ENCODE data around the gene CCDC33.

The CCDC33 gene

GRCh38 chr15:74228723-74229081, 7.4 kb upstream of the CCDC33 start:
- no peak for TF ChIP-seq Cebpa-rat (IDR thresholded peaks at IDR 0.05)
- Histone ChIP-seq H3K9ac (no peak overlapping the region), H3K27me3 (no peaks in the 10 kb centered on the region), H3K4me3 (no peak overlapping the region), H3K27ac (no peak overlapping the region), H4K20me1 (no peaks in the 10 kb centered on the region), H3K36me3 (no peaks in the 10 kb centered on the region), H3K4me2 (no peak overlapping the region), H3K9me3 (no peaks in the 10 kb centered on the region), H3K4me1 (no peaks in the 10 kb centered on the region; the same call in 1 of the 2 replicates)

- H3K9ac ChIP-seq = no peak overlapping the region
- H3K27ac ChIP-seq = no peak overlapping the region
- H3K36me3 ChIP-seq = no peaks in the 10 kb centered on the region
- H3K4me1 ChIP-seq = peaks cover 10% of the 10 kb centered on the region
- no peaks in the 10 kb centered on the region for H3K9me3 ChIP-seq
- H3K4me2 ChIP-seq = no peak overlapping the region
- no peaks in the 10 kb centered on the region for H3K27me3 ChIP-seq
- TF ChIP-seq Cebpa-rat (IDR thresholded peaks at IDR 0.05) = no peak
- no peaks in the 10 kb centered on the region for H4K20me1 ChIP-seq
- no peak overlapping the region for H3K4me3 ChIP-seq
Measured at GRCh38 chr15:74229686-74230085, 6.4 kb upstream of the CCDC33 start.

GRCh38 chr15:74231475-74231874, 4.7 kb upstream of the CCDC33 start:
- no peak for TF ChIP-seq Cebpa-rat (IDR thresholded peaks at IDR 0.05)
- no peak overlapping the region for H3K27ac ChIP-seq
- no peak overlapping the region for H3K4me2 ChIP-seq
- no peak overlapping the region for H3K4me3 ChIP-seq
- H3K36me3 ChIP-seq = no peaks in the 10 kb centered on the region
- no peaks in the 10 kb centered on the region for H4K20me1 ChIP-seq
- no peaks in the 10 kb centered on the region for H3K27me3 ChIP-seq
- no peaks in the 10 kb centered on the region for H3K9me3 ChIP-seq
- peaks cover 16% of the 10 kb centered on the region for H3K4me1 ChIP-seq
- H3K9ac ChIP-seq = no peak overlapping the region

- Histone ChIP-seq H3K36me3 (no peaks in the 10 kb centered on the region), H3K9ac (no peak overlapping the region), H3K4me3 (no peak overlapping the region), H3K27ac (no peak overlapping the region), H3K27me3 (no peaks in the 10 kb centered on the region), H3K9me3 (no peaks in the 10 kb centered on the region), H3K4me2 (no peak overlapping the region), H3K4me1 (peaks cover 16% of the 10 kb centered on the region), H4K20me1 (no peaks in the 10 kb centered on the region)
- TF ChIP-seq Cebpa-rat (IDR thresholded peaks at IDR 0.05) = no peak
Measured at GRCh38 chr15:74233373-74233772, 2.8 kb upstream of the CCDC33 start.

GRCh38 chr15:74233851-74234597, 2.1 kb upstream of the CCDC33 start:
- Histone ChIP-seq H3K9ac (no peak overlapping the region), H3K27me3 (no peaks in the 10 kb centered on the region), H3K9me3 (no peaks in the 10 kb centered on the region), H3K36me3 (no peaks in the 10 kb centered on the region), H3K4me3 (no peak overlapping the region), H3K4me2 (peak overlapping the region; percentile 25), H3K27ac (no peak overlapping the region), H3K4me1 (peaks cover 16% of the 10 kb centered on the region), H4K20me1 (no peaks in the 10 kb centered on the region)
- no peak for TF ChIP-seq Cebpa-rat (IDR thresholded peaks at IDR 0.05)

- peak overlapping the region; percentile 25 for H3K4me2 ChIP-seq
- H3K27me3 ChIP-seq = no peaks in the 10 kb centered on the region
- no peaks in the 10 kb centered on the region for H3K36me3 ChIP-seq
- no peak overlapping the region for H3K9ac ChIP-seq
- H3K27ac ChIP-seq = no peak overlapping the region
- no peak for TF ChIP-seq Cebpa-rat (IDR thresholded peaks at IDR 0.05)
- H3K9me3 ChIP-seq = no peaks in the 10 kb centered on the region
- H3K4me3 ChIP-seq = no peak overlapping the region
- peaks cover 20% of the 10 kb centered on the region for H3K4me1 ChIP-seq
- H4K20me1 ChIP-seq = no peaks in the 10 kb centered on the region
Measured at GRCh38 chr15:74234598-74234875, 1.6 kb upstream of the CCDC33 start.

- Histone ChIP-seq H3K4me2 (peak overlapping the region; percentile 69), H3K9ac (no peak overlapping the region), H4K20me1 (no peaks in the 10 kb centered on the region), H3K9me3 (no peaks in the 10 kb centered on the region), H3K27ac (no peak overlapping the region), H3K4me1 (peaks cover 30% of the 10 kb centered on the region), H3K36me3 (no peaks in the 10 kb centered on the region), H3K27me3 (no peaks in the 10 kb centered on the region), H3K4me3 (no peak overlapping the region)
- no peak for TF ChIP-seq Cebpa-rat (IDR thresholded peaks at IDR 0.05)
Measured at GRCh38 chr15:74239051-74239705, 3.1 kb downstream of the CCDC33 start.

GRCh38 chr15:74240002-74240568, 4.0 kb downstream of the CCDC33 start:
- Histone ChIP-seq H3K27ac (no peak overlapping the region), H3K9ac (no peak overlapping the region), H3K4me1 (peaks cover 22% of the 10 kb centered on the region), H3K4me3 (no peak overlapping the region), H3K9me3 (no peaks in the 10 kb centered on the region), H3K4me2 (peak overlapping the region; percentile 69), H3K36me3 (no peaks in the 10 kb centered on the region), H3K27me3 (no peaks in the 10 kb centered on the region), H4K20me1 (no peaks in the 10 kb centered on the region)
- no peak for TF ChIP-seq Cebpa-rat (IDR thresholded peaks at IDR 0.05)

- H3K9me3 ChIP-seq = no peaks in the 10 kb centered on the region
- no peak overlapping the region for H3K9ac ChIP-seq
- H4K20me1 ChIP-seq = no peaks in the 10 kb centered on the region
- no peaks in the 10 kb centered on the region for H3K27me3 ChIP-seq
- H3K4me2 ChIP-seq = peak overlapping the region; percentile 69; the same call in 1 of the 2 replicates
- peaks cover 20% of the 10 kb centered on the region for H3K4me1 ChIP-seq
- no peak overlapping the region for H3K27ac ChIP-seq
- no peak for TF ChIP-seq Cebpa-rat (IDR thresholded peaks at IDR 0.05)
- H3K36me3 ChIP-seq = no peaks in the 10 kb centered on the region
- H3K4me3 ChIP-seq = no peak overlapping the region
Measured at GRCh38 chr15:74240897-74241614, 4.9 kb downstream of the CCDC33 start.

Data from BLaER1 (cell line).